Measurements from ENCODE around the gene TEN1.

TEN1 gene

GRCh38 chr17:76004750-76005262, 25.8 kb downstream of the TEN1 start:
- no peak overlapping the region for H3K27ac ChIP-seq (ENCODE audit: low read length)

GRCh38 chr17:76005263-76006149, 26.5 kb downstream of the TEN1 start:
- no peaks in the 10 kb centered on the region for H3K9me3 ChIP-seq (replicated peaks; ENCODE audit: insufficient read depth, low read length)
- H3K4me3 ChIP-seq (ENCODE audit: low read length), result no peak overlapping the region
- H3K27me3 ChIP-seq (replicated peaks; ENCODE audit: insufficient read depth, low read length), result peaks cover 21% of the 10 kb centered on the region
- no peak overlapping the region for H3K9ac ChIP-seq (ENCODE audit: low read length)
- DNase-seq, result peak; percentile 73
- no peaks in the 10 kb centered on the region for H3K79me2 ChIP-seq (ENCODE audit: low read length)
- no peak for TF ChIP-seq EZH2 (optimal IDR thresholded peaks at IDR 0.05; ENCODE audit: low read depth, low read length)
- TF ChIP-seq, protein P1, sequence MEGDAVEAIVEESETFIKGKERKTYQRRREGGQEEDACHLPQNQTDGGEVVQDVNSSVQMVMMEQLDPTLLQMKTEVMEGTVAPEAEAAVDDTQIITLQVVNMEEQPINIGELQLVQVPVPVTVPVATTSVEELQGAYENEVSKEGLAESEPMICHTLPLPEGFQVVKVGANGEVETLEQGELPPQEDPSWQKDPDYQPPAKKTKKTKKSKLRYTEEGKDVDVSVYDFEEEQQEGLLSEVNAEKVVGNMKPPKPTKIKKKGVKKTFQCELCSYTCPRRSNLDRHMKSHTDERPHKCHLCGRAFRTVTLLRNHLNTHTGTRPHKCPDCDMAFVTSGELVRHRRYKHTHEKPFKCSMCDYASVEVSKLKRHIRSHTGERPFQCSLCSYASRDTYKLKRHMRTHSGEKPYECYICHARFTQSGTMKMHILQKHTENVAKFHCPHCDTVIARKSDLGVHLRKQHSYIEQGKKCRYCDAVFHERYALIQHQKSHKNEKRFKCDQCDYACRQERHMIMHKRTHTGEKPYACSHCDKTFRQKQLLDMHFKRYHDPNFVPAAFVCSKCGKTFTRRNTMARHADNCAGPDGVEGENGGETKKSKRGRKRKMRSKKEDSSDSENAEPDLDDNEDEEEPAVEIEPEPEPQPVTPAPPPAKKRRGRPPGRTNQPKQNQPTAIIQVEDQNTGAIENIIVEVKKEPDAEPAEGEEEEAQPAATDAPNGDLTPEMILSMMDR (IDR thresholded peaks at IDR 0.05; ENCODE audit: low read length), result peak; percentile 76
- H4K20me1 ChIP-seq (ENCODE audit: insufficient read depth, low read length), result no peaks in the 10 kb centered on the region
- no peaks in the 10 kb centered on the region for H3F3A ChIP-seq (ENCODE audit: insufficient read depth, low read length)
- no peaks in the 10 kb centered on the region for H3K36me3 ChIP-seq (replicated peaks; ENCODE audit: insufficient read depth, low read length)
- no peaks in the 10 kb centered on the region for H3K9me2 ChIP-seq (replicated peaks; ENCODE audit: insufficient read depth, low read length)
- no peak overlapping the region for H3K4me2 ChIP-seq (ENCODE audit: low read depth, low read length)
- no peak overlapping the region for H3K27ac ChIP-seq (ENCODE audit: low read length)
- no peaks in the 10 kb centered on the region for H3K4me1 ChIP-seq (ENCODE audit: low read length)
- H2AFZ ChIP-seq (ENCODE audit: low read length), result no peak overlapping the region

More at GRCh38 chr17:76004750-76005262, 25.8 kb downstream of the TEN1 start:
- H4K20me1 ChIP-seq (ENCODE audit: insufficient read depth, low read length), result no peaks in the 10 kb centered on the region
- H3K9me3 ChIP-seq (replicated peaks; ENCODE audit: insufficient read depth, low read length), result no peaks in the 10 kb centered on the region
- no peaks in the 10 kb centered on the region for H3K36me3 ChIP-seq (replicated peaks; ENCODE audit: insufficient read depth, low read length)
- TF ChIP-seq, protein P1 (IDR thresholded peaks at IDR 0.05; ENCODE audit: low read length), result no peak
- TF ChIP-seq EZH2 (optimal IDR thresholded peaks at IDR 0.05; ENCODE audit: low read depth, low read length) (no peak), EZH2phosphoT487 (IDR thresholded peaks at IDR 0.05; ENCODE audit: low read length) (no peak)
- no peaks in the 10 kb centered on the region for H3K4me1 ChIP-seq (ENCODE audit: low read length)
- H3K79me2 ChIP-seq (ENCODE audit: low read length), result no peaks in the 10 kb centered on the region
- H3K4me3 ChIP-seq (ENCODE audit: low read length), result no peak overlapping the region
- DNase-seq, result no peak
- peaks cover 14% of the 10 kb centered on the region for H3K27me3 ChIP-seq (replicated peaks; ENCODE audit: insufficient read depth, low read length)
- no peak overlapping the region for H3K9ac ChIP-seq (ENCODE audit: low read length)
- H3K9me2 ChIP-seq (replicated peaks; ENCODE audit: insufficient read depth, low read length), result no peaks in the 10 kb centered on the region
- no peak overlapping the region for H3K4me2 ChIP-seq (ENCODE audit: low read depth, low read length)
- H3F3A ChIP-seq (ENCODE audit: insufficient read depth, low read length), result no peaks in the 10 kb centered on the region
- no peak overlapping the region for H2AFZ ChIP-seq (ENCODE audit: low read length)

DNA sequence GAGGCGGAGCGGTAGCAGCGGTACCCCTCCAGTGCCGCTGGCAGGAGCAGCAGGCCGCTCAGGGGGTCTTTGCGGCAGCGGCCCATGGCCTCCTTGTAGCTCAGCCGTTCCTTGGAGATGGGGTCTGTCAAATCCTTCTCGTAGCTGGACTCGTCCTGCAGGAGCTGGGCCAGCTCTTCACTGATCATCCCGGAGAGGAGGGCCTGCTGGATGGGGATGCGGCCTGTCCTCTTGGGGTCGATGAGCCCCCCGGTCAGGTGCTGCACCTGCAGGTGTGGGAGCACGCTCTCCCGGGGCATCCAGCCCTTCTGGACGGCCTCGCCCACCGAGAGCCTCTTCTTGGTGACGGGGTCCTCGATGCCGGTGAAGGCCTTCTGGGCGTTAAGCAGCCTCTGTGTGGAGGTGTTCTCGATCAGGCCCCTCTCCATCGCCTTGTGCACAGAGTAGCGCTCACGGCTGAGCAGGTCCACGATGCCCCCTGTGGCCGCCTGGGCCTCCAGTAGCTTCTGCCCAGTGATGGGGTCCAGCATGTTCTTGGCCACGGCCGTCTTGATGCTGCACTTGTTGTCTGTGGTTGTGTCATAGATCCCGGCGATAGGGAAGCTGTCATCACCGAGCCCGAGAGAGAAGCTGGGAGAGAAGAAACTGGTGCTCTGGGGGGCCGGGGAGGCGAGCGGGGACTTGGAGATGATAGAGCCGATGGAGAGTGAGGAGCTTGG, 28.2 kb downstream of the TEN1 start:
- H3K27ac ChIP-seq (ENCODE audit: low read length), result no peak overlapping the region
- H3K4me1 ChIP-seq (ENCODE audit: low read length), result no peaks in the 10 kb centered on the region
- H2AFZ ChIP-seq (ENCODE audit: low read length), result no peak overlapping the region
- DNase-seq, result no peak
- no peaks in the 10 kb centered on the region for H3K9me2 ChIP-seq (replicated peaks; ENCODE audit: insufficient read depth, low read length)
- H3K9ac ChIP-seq (ENCODE audit: low read length), result no peak overlapping the region
- no peaks in the 10 kb centered on the region for H4K20me1 ChIP-seq (ENCODE audit: insufficient read depth, low read length)
- H3K27me3 ChIP-seq (replicated peaks; ENCODE audit: insufficient read depth, low read length), result peaks cover 29% of the 10 kb centered on the region
- H3K9me3 ChIP-seq (replicated peaks; ENCODE audit: insufficient read depth, low read length), result no peaks in the 10 kb centered on the region
- TF ChIP-seq, protein P1 (IDR thresholded peaks at IDR 0.05; ENCODE audit: low read length), result no peak
- TF ChIP-seq EZH2phosphoT487 (IDR thresholded peaks at IDR 0.05; ENCODE audit: low read length), result no peak
- no peak for TF ChIP-seq EZH2 (optimal IDR thresholded peaks at IDR 0.05; ENCODE audit: low read depth, low read length)
- no peaks in the 10 kb centered on the region for H3K79me2 ChIP-seq (ENCODE audit: low read length)
- H3F3A ChIP-seq (ENCODE audit: insufficient read depth, low read length), result no peaks in the 10 kb centered on the region
- no peaks in the 10 kb centered on the region for H3K36me3 ChIP-seq (replicated peaks; ENCODE audit: insufficient read depth, low read length)
- H3K4me3 ChIP-seq (ENCODE audit: low read length), result no peak overlapping the region
- no peak overlapping the region for H3K4me2 ChIP-seq (ENCODE audit: low read depth, low read length)

Measured in MM.1S (cell line).